Activated CD4-positive, alpha-beta T cell treated with anti-CD3 and anti-CD28 coated beads, Interleukin-2, amount 50 U/mL, for 16 hours (primary cell): Measurements from ENCODE around the gene LRSAM1.

ENCODE experiments used
- DNase-seq: peaks from one replicate; pipeline ENCODE4 v3.0.0-alpha.2; 2020

Gene LRSAM1

GRCh38 chr9:127428348-127428747 lies 23.0 kb upstream of the LRSAM1 start:
- no peak for DNase-seq

GRCh38 chr9:127430415-127430814 lies 20.9 kb upstream of the LRSAM1 start:
- DNase-seq: no peak

- peak; percentile 65 for DNase-seq
These were observed 13.6 kb upstream of the LRSAM1 start for GRCh38 chr9:127437497-127438264.

GRCh38 chr9:127438394-127438793 lies 12.9 kb upstream of the LRSAM1 start:
- no peak for DNase-seq

GRCh38 chr9:127444283-127444920 lies 6.9 kb upstream of the LRSAM1 start:
- DNase-seq: no peak

GRCh38 chr9:127444921-127445850 lies 6.1 kb upstream of the LRSAM1 start:
- no peak for DNase-seq

- no peak for DNase-seq
These were observed 5.2 kb upstream of the LRSAM1 start for GRCh38 chr9:127445851-127446712.

- DNase-seq: no peak
These were observed 4.4 kb upstream of the LRSAM1 start for GRCh38 chr9:127446713-127447415.

- DNase-seq: no peak
These were observed 3.7 kb upstream of the LRSAM1 start for GRCh38 chr9:127447416-127448111.

- no peak for DNase-seq
These were observed 3.1 kb upstream of the LRSAM1 start for GRCh38 chr9:127448112-127448805.

GRCh38 chr9:127449332-127449966 lies 1.9 kb upstream of the LRSAM1 start:
- no peak for DNase-seq

- no peak for DNase-seq
These were observed 1.0 kb upstream of the LRSAM1 start for GRCh38 chr9:127450243-127450760.

GRCh38 chr9:127451608-127451857 lies 223 bp downstream of the LRSAM1 start:
- DNase-seq: no peak

- peak; percentile 75 for DNase-seq
These were observed 747 bp downstream of the LRSAM1 start for GRCh38 chr9:127451858-127452656.

GRCh38 chr9:127452691-127453090 lies 1.4 kb downstream of the LRSAM1 start:
- no peak for DNase-seq

- peak; percentile 32 for DNase-seq
These were observed 4.1 kb downstream of the LRSAM1 start for GRCh38 chr9:127455324-127455992.

- DNase-seq: no peak
These were observed 6.0 kb downstream of the LRSAM1 start for GRCh38 chr9:127457191-127457878.

GRCh38 chr9:127458921-127459320 lies 7.6 kb downstream of the LRSAM1 start:
- no peak for DNase-seq
